ENCODE measurements around the gene BAIAP2.

Gene BAIAP2

DNA sequence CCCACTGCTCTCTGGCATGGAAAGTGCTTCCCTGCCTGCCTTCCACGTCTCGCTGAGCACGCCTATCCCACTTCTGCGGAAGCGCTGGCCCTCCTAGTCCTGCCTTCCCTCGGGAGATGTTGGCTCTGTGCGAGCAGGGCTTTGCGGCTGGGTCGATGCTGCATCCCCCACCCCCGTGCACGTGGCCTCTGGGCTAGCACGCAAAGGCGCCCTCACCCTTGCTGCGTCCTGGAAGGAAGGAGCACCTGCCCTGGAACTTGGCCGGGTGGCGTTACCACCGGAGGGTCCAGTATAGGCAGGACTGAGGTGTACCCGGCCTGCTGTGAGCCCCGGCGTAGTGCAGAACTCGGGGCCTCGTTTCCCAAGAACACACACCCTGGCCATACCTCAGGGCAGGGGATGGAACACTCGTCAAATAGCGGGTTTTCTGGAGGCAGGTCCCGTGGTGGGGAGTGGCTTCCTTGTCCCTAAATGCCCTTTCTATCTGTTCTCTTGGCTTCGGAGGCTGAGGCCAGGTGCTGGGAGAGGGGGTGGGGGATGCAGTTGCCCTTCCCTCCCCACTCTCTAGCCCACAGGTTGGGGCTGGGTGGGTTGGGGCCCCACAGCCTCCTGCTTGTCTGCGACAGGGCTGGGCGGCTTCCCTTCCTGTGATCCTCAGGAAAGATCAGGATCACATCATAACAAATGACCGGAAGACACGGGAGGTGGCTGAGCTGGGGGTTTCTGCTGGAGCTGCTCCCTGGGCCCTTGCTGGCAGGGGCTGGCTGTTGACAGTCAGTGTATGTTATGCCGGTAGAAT is 17.4 kb downstream of the BAIAP2 start:
- H3K9me3 ChIP-seq (ENCODE audit: control insufficient read depth in 1 of 2, low read length in 2 of 2), result no peaks in the 10 kb centered on the region
- no peaks in the 10 kb centered on the region for H3K27me3 ChIP-seq (ENCODE audit: control insufficient read depth in 1 of 2, insufficient read depth in 2 of 2, low read length in 2 of 2)
- no peak overlapping the region for H3K27ac ChIP-seq (ENCODE audit: low read depth, low read length)
- no peak overlapping the region for H3K9ac ChIP-seq (ENCODE audit: low read depth in 1 of 2, low read length in 2 of 2)
- peaks cover 17 to 29% of the 10 kb centered on the region in 2 donors for H3K4me1 ChIP-seq (ENCODE audit: control insufficient read depth in 1 of 2, insufficient read depth in 2 of 2, low read length in 2 of 2)
- no peak overlapping the region for H3K4me3 ChIP-seq (ENCODE audit: low read depth in 1 of 2, low read length in 2 of 2)
- no peaks in the 10 kb centered on the region for H3K36me3 ChIP-seq (ENCODE audit: control insufficient read depth in 1 of 2, insufficient read depth in 2 of 2, low read length in 2 of 2)

DNA sequence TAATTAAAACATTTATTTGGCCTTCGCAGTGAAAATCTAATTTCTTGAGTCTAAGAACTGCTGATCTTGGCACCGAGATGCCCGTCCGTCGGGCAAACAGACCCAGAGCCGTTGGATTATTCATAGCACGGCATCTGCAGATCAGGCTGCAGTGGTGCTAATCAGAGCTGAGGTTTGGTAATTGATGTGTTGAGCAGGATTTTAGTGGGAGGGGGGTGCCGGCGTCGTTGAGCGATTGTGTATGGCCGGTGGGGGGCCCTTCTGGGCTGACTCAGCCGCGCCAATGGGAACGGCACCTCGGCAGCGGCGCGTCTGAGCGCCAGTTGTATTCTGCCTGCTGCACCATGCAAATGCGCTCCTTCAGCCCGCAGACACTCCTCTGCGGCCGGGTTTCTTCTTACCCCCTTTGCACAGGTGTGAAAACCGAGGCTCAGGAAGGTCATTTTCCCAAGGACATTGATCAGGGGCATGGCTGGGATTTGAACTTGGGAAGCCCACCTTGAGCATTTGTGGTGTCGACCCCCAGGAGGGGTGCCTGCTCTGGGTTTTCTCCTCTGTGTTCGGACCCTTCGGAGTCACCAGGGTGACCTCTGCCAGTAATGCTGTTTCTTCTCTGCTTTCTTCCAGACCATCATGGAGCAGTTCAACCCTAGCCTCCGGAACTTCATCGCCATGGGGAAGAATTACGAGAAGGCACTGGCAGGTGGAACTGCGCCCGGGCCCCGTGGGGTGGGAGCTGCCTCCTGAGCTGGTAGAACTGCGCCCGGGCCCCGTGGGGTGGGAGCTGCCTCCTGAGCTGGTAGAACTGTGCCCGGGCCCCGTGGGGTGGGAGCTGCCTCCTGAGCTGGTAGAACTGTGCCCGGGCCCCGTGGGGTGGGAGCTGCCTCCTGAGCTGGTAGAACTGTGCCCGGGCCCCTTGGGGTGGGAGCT is 18.4 kb downstream of the BAIAP2 start:
- Histone ChIP-seq H3K9me3 (ENCODE audit: control insufficient read depth in 1 of 2, low read length in 2 of 2) (no peaks in the 10 kb centered on the region), H3K27ac (ENCODE audit: low read depth, low read length) (no peak overlapping the region), H3K36me3 (ENCODE audit: control insufficient read depth in 1 of 2, insufficient read depth in 2 of 2, low read length in 2 of 2) (no peaks in the 10 kb centered on the region), H3K27me3 (ENCODE audit: control insufficient read depth in 1 of 2, insufficient read depth in 2 of 2, low read length in 2 of 2) (no peaks in the 10 kb centered on the region), H3K4me3 (ENCODE audit: low read depth in 1 of 2, low read length in 2 of 2) (no peak overlapping the region), H3K4me1 (ENCODE audit: control insufficient read depth in 1 of 2, insufficient read depth in 2 of 2, low read length in 2 of 2) (peaks cover 20 to 32% of the 10 kb centered on the region in 2 donors), H3K9ac (ENCODE audit: low read depth in 1 of 2, low read length in 2 of 2) (no peak overlapping the region)

DNA sequence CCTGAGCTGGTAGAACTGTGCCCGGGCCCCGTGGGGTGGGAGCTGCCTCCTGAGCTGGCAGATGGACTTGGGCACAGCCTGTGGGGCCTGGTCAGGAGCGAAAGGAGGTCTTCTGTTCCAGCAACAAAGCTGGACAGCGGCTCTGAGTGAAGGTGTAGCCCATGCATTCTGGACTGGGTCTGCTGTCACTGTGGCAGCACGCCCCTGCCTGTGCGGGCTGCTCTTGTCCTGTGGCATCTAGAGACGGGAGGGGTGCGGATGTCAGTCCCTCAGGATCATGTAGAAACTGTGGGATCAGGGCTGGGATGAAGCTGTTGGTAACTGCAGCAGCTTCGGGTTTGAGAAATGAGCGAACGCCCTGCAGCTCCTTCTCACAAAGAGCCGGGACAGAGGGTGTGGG is 19.4 kb downstream of the BAIAP2 start:
- Histone ChIP-seq H3K9me3 (ENCODE audit: control insufficient read depth in 1 of 2, low read length in 2 of 2) (no peaks in the 10 kb centered on the region), H3K4me1 (ENCODE audit: control insufficient read depth in 1 of 2, insufficient read depth in 2 of 2, low read length in 2 of 2) (peaks cover 20 to 26% of the 10 kb centered on the region in 2 donors), H3K4me3 (ENCODE audit: low read depth in 1 of 2, low read length in 2 of 2) (no peak overlapping the region), H3K27me3 (ENCODE audit: control insufficient read depth in 1 of 2, insufficient read depth in 2 of 2, low read length in 2 of 2) (no peaks in the 10 kb centered on the region), H3K27ac (ENCODE audit: low read depth, low read length) (no peak overlapping the region), H3K9ac (ENCODE audit: low read depth in 1 of 2, low read length in 2 of 2) (no peak overlapping the region), H3K36me3 (ENCODE audit: control insufficient read depth in 1 of 2, insufficient read depth in 2 of 2, low read length in 2 of 2) (no peaks in the 10 kb centered on the region)

DNA sequence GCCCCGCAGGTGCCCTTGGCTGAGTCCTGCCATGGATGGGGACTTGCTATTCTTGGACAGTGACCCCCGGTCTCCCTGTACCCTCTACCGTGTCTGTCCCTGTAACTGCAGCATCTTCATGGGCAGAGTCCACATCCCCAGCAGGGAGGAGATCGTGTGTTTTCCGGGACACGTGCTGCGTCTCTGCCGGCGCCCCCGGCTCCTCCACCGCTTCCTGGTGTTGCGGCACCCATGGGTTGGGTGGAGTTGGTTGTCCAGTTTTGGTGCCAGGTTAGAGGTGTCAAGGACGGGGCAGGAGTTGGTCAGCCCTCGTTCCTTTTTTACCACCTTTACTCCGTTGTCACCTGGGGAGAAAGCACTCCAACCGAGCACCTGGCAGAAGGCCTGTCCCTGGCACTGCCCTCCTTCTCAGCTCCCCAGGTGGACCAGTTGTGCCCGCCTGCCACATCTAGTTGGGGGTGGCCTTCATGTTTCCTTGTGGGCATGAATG is 20.0 kb downstream of the BAIAP2 start:
- peaks cover 17 to 21% of the 10 kb centered on the region in 2 donors for H3K4me1 ChIP-seq (ENCODE audit: control insufficient read depth in 1 of 2, insufficient read depth in 2 of 2, low read length in 2 of 2)
- no peaks in the 10 kb centered on the region for H3K36me3 ChIP-seq (ENCODE audit: control insufficient read depth in 1 of 2, insufficient read depth in 2 of 2, low read length in 2 of 2)
- H3K9ac ChIP-seq (ENCODE audit: low read depth in 1 of 2, low read length in 2 of 2), result no peak overlapping the region
- no peaks in the 10 kb centered on the region for H3K27me3 ChIP-seq (ENCODE audit: control insufficient read depth in 1 of 2, insufficient read depth in 2 of 2, low read length in 2 of 2)
- no peak overlapping the region for H3K27ac ChIP-seq (ENCODE audit: low read depth, low read length)
- no peak overlapping the region for H3K4me3 ChIP-seq (ENCODE audit: low read depth in 1 of 2, low read length in 2 of 2)
- no peaks in the 10 kb centered on the region for H3K9me3 ChIP-seq (ENCODE audit: control insufficient read depth in 1 of 2, low read length in 2 of 2)

DNA sequence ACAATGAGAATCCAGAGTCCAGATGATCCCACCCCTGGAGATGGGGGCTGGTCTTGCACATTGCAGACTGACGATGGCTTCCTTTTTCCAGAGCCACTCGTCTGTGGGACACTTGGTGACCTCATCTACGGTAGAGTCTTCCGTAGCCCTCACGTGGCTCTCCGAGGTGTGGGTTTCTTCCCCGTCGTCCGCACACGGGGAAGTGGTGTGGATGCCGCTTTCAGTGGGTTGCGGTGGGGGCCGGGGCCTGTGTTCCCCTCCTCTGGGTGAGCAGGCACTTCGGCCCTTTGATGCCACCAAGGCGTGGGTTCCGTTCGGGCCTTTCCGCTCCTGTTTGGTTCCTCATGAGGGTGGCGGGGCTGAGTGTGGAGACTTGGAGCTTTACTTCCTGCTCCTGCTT is 21.4 kb downstream of the BAIAP2 start:
- Histone ChIP-seq H3K27me3 (ENCODE audit: control insufficient read depth in 1 of 2, insufficient read depth in 2 of 2, low read length in 2 of 2) (no peaks in the 10 kb centered on the region), H3K36me3 (ENCODE audit: control insufficient read depth in 1 of 2, insufficient read depth in 2 of 2, low read length in 2 of 2) (no peaks in the 10 kb centered on the region), H3K9me3 (ENCODE audit: control insufficient read depth in 1 of 2, low read length in 2 of 2) (no peaks in the 10 kb centered on the region), H3K27ac (ENCODE audit: low read depth, low read length) (no peak overlapping the region), H3K4me3 (ENCODE audit: low read depth in 1 of 2, low read length in 2 of 2) (no peak overlapping the region), H3K9ac (ENCODE audit: low read depth in 1 of 2, low read length in 2 of 2) (no peak overlapping the region), H3K4me1 (ENCODE audit: control insufficient read depth in 1 of 2, insufficient read depth in 2 of 2, low read length in 2 of 2) (peaks cover 10% of the 10 kb centered on the region in 2 donors)

DNA sequence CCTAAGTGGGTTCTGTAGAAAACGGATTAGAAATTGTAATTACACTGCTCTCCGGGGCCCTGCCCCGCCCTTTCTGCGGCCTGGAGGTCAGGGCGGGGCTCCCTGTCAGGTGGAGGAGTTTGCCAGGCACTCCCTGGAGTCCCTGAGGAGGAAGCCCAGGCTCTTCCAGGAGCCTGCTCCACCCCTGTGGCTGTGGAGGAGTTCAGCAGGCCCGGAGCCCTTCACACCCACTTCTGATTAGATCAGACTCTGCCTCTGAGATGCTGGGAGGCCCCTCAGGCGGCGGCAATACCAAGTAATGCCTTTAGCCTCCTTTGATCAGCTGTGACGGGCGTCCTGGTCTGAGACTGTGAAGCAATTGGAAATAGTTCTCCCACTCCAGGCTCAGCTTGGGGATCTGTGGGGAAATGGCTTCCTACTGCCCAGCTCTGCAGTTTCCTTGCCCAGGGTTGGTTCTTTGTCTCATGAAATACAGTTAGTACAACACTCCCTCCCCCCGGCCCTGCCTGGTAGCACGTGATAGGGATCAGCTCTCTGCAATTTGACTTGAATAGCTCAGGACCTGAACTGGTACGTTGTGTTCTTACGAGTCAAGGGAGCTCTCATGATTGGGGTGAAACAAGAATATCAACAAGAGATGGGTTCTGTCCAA is 22.3 kb downstream of the BAIAP2 start:
- Histone ChIP-seq H3K9me3 (ENCODE audit: control insufficient read depth in 1 of 2, low read length in 2 of 2) (no peaks in the 10 kb centered on the region), H3K36me3 (ENCODE audit: control insufficient read depth in 1 of 2, insufficient read depth in 2 of 2, low read length in 2 of 2) (no peaks in the 10 kb centered on the region), H3K27ac (ENCODE audit: low read depth, low read length) (no peak overlapping the region), H3K4me1 (ENCODE audit: control insufficient read depth in 1 of 2, insufficient read depth in 2 of 2, low read length in 2 of 2) (peaks cover 10% of the 10 kb centered on the region in 2 donors), H3K9ac (ENCODE audit: low read depth in 1 of 2, low read length in 2 of 2) (no peak overlapping the region), H3K27me3 (ENCODE audit: control insufficient read depth in 1 of 2, insufficient read depth in 2 of 2, low read length in 2 of 2) (no peaks in the 10 kb centered on the region), H3K4me3 (ENCODE audit: low read depth in 1 of 2, low read length in 2 of 2) (no peak overlapping the region)

DNA sequence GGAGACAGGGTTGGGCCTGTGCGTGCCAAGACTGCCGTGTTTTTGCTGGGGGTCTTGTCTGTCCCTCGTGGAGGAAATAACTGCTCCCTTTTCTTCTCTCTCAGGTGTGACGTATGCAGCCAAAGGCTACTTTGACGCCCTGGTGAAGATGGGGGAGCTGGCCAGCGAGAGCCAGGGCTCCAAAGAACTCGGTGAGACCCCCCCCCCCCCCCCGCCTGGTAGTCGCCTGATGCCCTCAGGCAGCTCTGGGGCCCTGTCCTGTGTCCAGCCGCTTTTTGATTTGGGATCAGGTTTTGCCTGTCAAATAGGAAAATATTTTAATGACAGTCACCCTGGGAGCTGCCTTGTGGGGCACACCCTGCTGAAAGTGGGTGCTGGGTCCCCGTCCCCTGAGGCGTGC is 22.8 kb downstream of the BAIAP2 start:
- H3K9ac ChIP-seq (ENCODE audit: low read depth in 1 of 2, low read length in 2 of 2), result no peak overlapping the region
- no peaks in the 10 kb centered on the region for H3K9me3 ChIP-seq (ENCODE audit: control insufficient read depth in 1 of 2, low read length in 2 of 2)
- H3K27me3 ChIP-seq (ENCODE audit: control insufficient read depth in 1 of 2, insufficient read depth in 2 of 2, low read length in 2 of 2), result no peaks in the 10 kb centered on the region
- H3K4me1 ChIP-seq (ENCODE audit: control insufficient read depth in 1 of 2, insufficient read depth in 2 of 2, low read length in 2 of 2), result peaks cover 10% of the 10 kb centered on the region in 2 donors
- no peaks in the 10 kb centered on the region for H3K36me3 ChIP-seq (ENCODE audit: control insufficient read depth in 1 of 2, insufficient read depth in 2 of 2, low read length in 2 of 2)
- H3K4me3 ChIP-seq (ENCODE audit: low read depth in 1 of 2, low read length in 2 of 2), result no peak overlapping the region
- H3K27ac ChIP-seq (ENCODE audit: low read depth, low read length), result no peak overlapping the region

DNA sequence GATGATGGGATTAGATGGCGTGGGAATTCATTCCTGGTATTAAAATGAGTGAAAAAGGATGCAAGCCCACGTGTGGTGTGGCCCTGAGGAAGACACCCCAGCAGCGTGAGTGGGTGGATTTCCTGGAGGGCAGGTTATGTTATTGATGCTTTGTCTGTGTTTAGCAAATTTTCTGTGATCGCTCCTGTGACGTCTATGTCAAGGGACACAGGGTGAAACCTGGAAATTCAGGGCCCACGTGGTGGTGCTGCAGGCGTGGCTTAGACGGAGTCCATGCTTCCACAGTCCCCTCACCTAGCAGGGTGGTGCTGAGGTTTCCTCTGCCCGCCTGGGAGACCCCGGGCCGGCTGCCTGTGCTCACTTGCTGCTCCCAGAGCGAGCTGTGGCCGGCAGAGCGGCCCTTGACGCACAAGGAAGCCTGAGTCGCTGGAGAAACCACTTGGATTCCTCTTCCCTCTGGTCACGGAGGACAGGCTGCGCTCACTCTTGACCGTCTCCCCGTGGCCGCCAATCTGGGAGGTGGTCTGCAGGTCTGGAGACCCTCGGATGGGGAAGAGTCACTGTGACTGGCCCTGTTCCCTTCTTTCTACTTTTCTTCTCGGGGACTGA is 23.4 kb downstream of the BAIAP2 start:
- H3K27me3 ChIP-seq (ENCODE audit: control insufficient read depth in 1 of 2, insufficient read depth in 2 of 2, low read length in 2 of 2), result no peaks in the 10 kb centered on the region
- no peaks in the 10 kb centered on the region for H3K36me3 ChIP-seq (ENCODE audit: control insufficient read depth in 1 of 2, insufficient read depth in 2 of 2, low read length in 2 of 2)
- H3K4me3 ChIP-seq (ENCODE audit: low read depth in 1 of 2, low read length in 2 of 2), result no peak overlapping the region
- no peak overlapping the region for H3K27ac ChIP-seq (ENCODE audit: low read depth, low read length)
- peaks cover 10% of the 10 kb centered on the region in 2 donors for H3K4me1 ChIP-seq (ENCODE audit: control insufficient read depth in 1 of 2, insufficient read depth in 2 of 2, low read length in 2 of 2)
- H3K9me3 ChIP-seq (ENCODE audit: control insufficient read depth in 1 of 2, low read length in 2 of 2), result no peaks in the 10 kb centered on the region
- no peak overlapping the region for H3K9ac ChIP-seq (ENCODE audit: low read depth in 1 of 2, low read length in 2 of 2)

DNA sequence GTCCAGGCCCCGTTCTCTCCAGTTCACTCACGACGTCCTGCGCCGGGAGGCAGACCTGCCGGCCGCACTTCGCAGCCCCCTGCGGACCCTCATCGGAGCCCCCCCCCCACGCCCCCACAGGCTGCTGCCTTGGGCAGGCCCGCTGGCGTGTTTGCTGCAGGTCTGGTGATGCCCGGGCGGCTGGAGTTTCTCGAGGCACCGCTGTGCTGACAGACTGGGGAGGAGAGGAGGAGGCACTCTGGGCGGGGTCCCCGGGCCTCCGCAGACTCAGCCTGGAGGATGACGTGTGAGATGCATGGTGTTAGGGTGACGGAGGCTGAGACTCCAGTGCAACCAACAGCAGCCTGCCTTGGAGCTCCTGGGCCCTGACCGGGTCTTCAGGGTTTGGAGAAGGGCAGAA is 24.1 kb downstream of the BAIAP2 start:
- Histone ChIP-seq H3K27me3 (ENCODE audit: control insufficient read depth in 1 of 2, insufficient read depth in 2 of 2, low read length in 2 of 2) (no peaks in the 10 kb centered on the region), H3K36me3 (ENCODE audit: control insufficient read depth in 1 of 2, insufficient read depth in 2 of 2, low read length in 2 of 2) (no peaks in the 10 kb centered on the region), H3K9me3 (ENCODE audit: control insufficient read depth in 1 of 2, low read length in 2 of 2) (no peaks in the 10 kb centered on the region), H3K9ac (ENCODE audit: low read depth in 1 of 2, low read length in 2 of 2) (no peak overlapping the region), H3K27ac (ENCODE audit: low read depth, low read length) (no peak overlapping the region), H3K4me3 (ENCODE audit: low read depth in 1 of 2, low read length in 2 of 2) (no peak overlapping the region), H3K4me1 (ENCODE audit: control insufficient read depth in 1 of 2, insufficient read depth in 2 of 2, low read length in 2 of 2) (peaks cover 10% of the 10 kb centered on the region in 2 donors)

Measured in duodenal mucosa (tissue), 2 donors.